MG63 (cell line): Measurements from ENCODE around the gene HEBP1. TPM values are rescaled to one million over a fixed set of nuclear protein-coding genes. Genes with fewer than 3 reads are reported as not detected.

Experiments used
- DNase-seq: peaks from one replicate; pipeline ENCODE4 v3.0.0-alpha.2; 2020
- H3K27me3 ChIP-seq: fragments of 250-450 bp; sonication (Bioruptor Pico); 2 replicates; pipeline ENCODE4 v1.5.1; 2020; ENCODE audit warnings: mild to moderate bottlenecking, moderate library complexity
- H3K36me3 ChIP-seq: fragments of 250-450 bp; sonication (Bioruptor Pico); 2 replicates; pipeline ENCODE4 v1.5.1; 2020; ENCODE audit warnings: mild to moderate bottlenecking, moderate library complexity
- H3K4me3 ChIP-seq: fragments of 250-450 bp; sonication (Bioruptor Pico); 2 replicates; pipeline ENCODE4 v1.5.1; 2020; ENCODE audit warnings: mild to moderate bottlenecking, moderate library complexity
- H3K9me3 ChIP-seq: fragments of 250-450 bp; sonication (Bioruptor Pico); 2 replicates; pipeline ENCODE4 v1.5.1; 2020; ENCODE audit warnings: mild to moderate bottlenecking, moderate library complexity
- total RNA-seq: library from RNA; depleted of rRNA; stranded (reverse); fragments of >200 nt; shearing (Covaris generic); gene quantifications from 2 replicates; pipeline ENCODE4 v1.2.3, GENCODE V29; 2014; ENCODE audit warnings: low replicate concordance

HEBP1 gene
- total RNA-seq, 1 experiment from 2014 or later, result 5.6 TPM

GRCh38 chr12:12945591-12945990 lies 54.5 kb downstream of the HEBP1 start:
- H3K36me3 ChIP-seq, result no peaks in the 10 kb centered on the region
- no peak overlapping the region for H3K4me3 ChIP-seq
- no peaks in the 10 kb centered on the region for H3K9me3 ChIP-seq
- H3K27me3 ChIP-seq, result no peaks in the 10 kb centered on the region
- DNase-seq, result no peak

- no peaks in the 10 kb centered on the region for H3K36me3 ChIP-seq
- no peaks in the 10 kb centered on the region for H3K9me3 ChIP-seq
- no peaks in the 10 kb centered on the region for H3K27me3 ChIP-seq
- no peak for DNase-seq
- H3K4me3 ChIP-seq, result no peak overlapping the region
Observed at GRCh38 chr12:12943586-12944260, 56.3 kb downstream of the HEBP1 start.

- H3K27me3 ChIP-seq, result no peaks in the 10 kb centered on the region
- H3K4me3 ChIP-seq, result no peak overlapping the region
- H3K9me3 ChIP-seq, result no peaks in the 10 kb centered on the region
- no peak for DNase-seq
- H3K36me3 ChIP-seq, result no peaks in the 10 kb centered on the region
Observed at GRCh38 chr12:12941450-12942350, 58.4 kb downstream of the HEBP1 start.

- DNase-seq, result no peak
- Histone ChIP-seq H3K4me3 (no peak overlapping the region), H3K9me3 (no peaks in the 10 kb centered on the region), H3K27me3 (no peaks in the 10 kb centered on the region), H3K36me3 (no peaks in the 10 kb centered on the region)
Observed at GRCh38 chr12:12939888-12940287, 60.2 kb downstream of the HEBP1 start.

- Histone ChIP-seq H3K4me3 (no peak overlapping the region), H3K36me3 (no peaks in the 10 kb centered on the region), H3K27me3 (no peaks in the 10 kb centered on the region), H3K9me3 (no peaks in the 10 kb centered on the region)
- DNase-seq, result no peak
Observed at GRCh38 chr12:12938541-12938940, 61.5 kb downstream of the HEBP1 start.

GRCh38 chr12:12936983-12937491 lies 63.0 kb downstream of the HEBP1 start:
- H3K9me3 ChIP-seq, result no peaks in the 10 kb centered on the region
- no peaks in the 10 kb centered on the region for H3K27me3 ChIP-seq
- no peaks in the 10 kb centered on the region for H3K36me3 ChIP-seq
- no peak for DNase-seq
- H3K4me3 ChIP-seq, result no peak overlapping the region

- no peak for DNase-seq
- Histone ChIP-seq H3K27me3 (no peaks in the 10 kb centered on the region), H3K4me3 (no peak overlapping the region), H3K36me3 (no peaks in the 10 kb centered on the region), H3K9me3 (no peaks in the 10 kb centered on the region)
Observed at GRCh38 chr12:12934556-12934955, 65.5 kb downstream of the HEBP1 start.

GRCh38 chr12:12933742-12934141 lies 66.3 kb downstream of the HEBP1 start:
- Histone ChIP-seq H3K27me3 (no peaks in the 10 kb centered on the region), H3K36me3 (no peaks in the 10 kb centered on the region), H3K9me3 (no peaks in the 10 kb centered on the region), H3K4me3 (no peak overlapping the region)
- no peak for DNase-seq

- H3K36me3 ChIP-seq, result no peaks in the 10 kb centered on the region
- no peaks in the 10 kb centered on the region for H3K27me3 ChIP-seq
- H3K9me3 ChIP-seq, result no peaks in the 10 kb centered on the region
- H3K4me3 ChIP-seq, result no peak overlapping the region
- DNase-seq, result no peak
Observed at GRCh38 chr12:12930633-12931219, 69.3 kb downstream of the HEBP1 start.

- no peak for DNase-seq
- H3K36me3 ChIP-seq, result no peaks in the 10 kb centered on the region
- no peaks in the 10 kb centered on the region for H3K9me3 ChIP-seq
- no peak overlapping the region for H3K4me3 ChIP-seq
- H3K27me3 ChIP-seq, result no peaks in the 10 kb centered on the region
Observed at GRCh38 chr12:12929696-12930095, 70.4 kb downstream of the HEBP1 start.

GRCh38 chr12:12927211-12928079 lies 72.6 kb downstream of the HEBP1 start:
- DNase-seq, result no peak
- Histone ChIP-seq H3K27me3 (no peaks in the 10 kb centered on the region), H3K4me3 (no peak overlapping the region), H3K9me3 (no peaks in the 10 kb centered on the region), H3K36me3 (no peaks in the 10 kb centered on the region)

GRCh38 chr12:12926571-12927071 lies 73.4 kb downstream of the HEBP1 start:
- no peaks in the 10 kb centered on the region for H3K36me3 ChIP-seq
- DNase-seq, result no peak
- H3K4me3 ChIP-seq, result no peak overlapping the region
- no peaks in the 10 kb centered on the region for H3K27me3 ChIP-seq
- no peaks in the 10 kb centered on the region for H3K9me3 ChIP-seq

GRCh38 chr12:12925388-12925787 lies 74.7 kb downstream of the HEBP1 start:
- Histone ChIP-seq H3K4me3 (no peak overlapping the region), H3K36me3 (no peaks in the 10 kb centered on the region), H3K27me3 (no peaks in the 10 kb centered on the region), H3K9me3 (no peaks in the 10 kb centered on the region)
- DNase-seq, result no peak
